ENCODE results near the gene SRRM5. TPM values are rescaled to one million over a fixed set of nuclear protein-coding genes. Genes with fewer than 3 reads are reported as not detected.

SRRM5 gene
- total and polyA plus RNA-seq, 2 of the 13 experiments (the other 11 are each of a cell fraction or from before 2014, with no cell fraction given), result 0.11 to 0.16 TPM

- no peak for DNase-seq (ENCODE audit: low spot score)
- in situ Hi-C loops (cut with HindIII; ENCODE audit: extremely low pct_ligation_motif_present, low pct_unique_long_range_greater_than_20kb) (no loop called here), intact Hi-C loops (cut with micrococcal nuclease; ENCODE audit: unreplicated experiment) (no loop called here)
- no peak for FAIRE-seq
- no peaks in the 10 kb centered on the region for H4K20me1 ChIP-seq (ENCODE audit: insufficient read depth, low read length)
- TF ChIP-seq GTF3A (CRISPR knock-in tag; conservative IDR thresholded peaks at IDR 0.05) (no peak), ARHGAP35 (CRISPR knock-in tag; IDR thresholded peaks at IDR 0.05; ENCODE audit: borderline replicate concordance) (no peak), MYNN (CRISPR knock-in tag; IDR thresholded peaks at IDR 0.05; ENCODE audit: low read depth) (no peak), AKAP8 (CRISPR knock-in tag; IDR thresholded peaks at IDR 0.05) (no peak), SIN3A (IDR thresholded peaks at IDR 0.05; ENCODE audit: borderline replicate concordance, low read depth, low read length) (no peak), ZNF580 (CRISPR knock-in tag; IDR thresholded peaks at IDR 0.05; ENCODE audit: borderline replicate concordance, low read depth) (no peak), ZNF644 (CRISPR knock-in tag; IDR thresholded peaks at IDR 0.05; ENCODE audit: low read depth) (no peak), ZNF773 (CRISPR knock-in tag; IDR thresholded peaks at IDR 0.05; ENCODE audit: borderline replicate concordance) (no peak)
- TF ChIP-seq, protein P1, sequence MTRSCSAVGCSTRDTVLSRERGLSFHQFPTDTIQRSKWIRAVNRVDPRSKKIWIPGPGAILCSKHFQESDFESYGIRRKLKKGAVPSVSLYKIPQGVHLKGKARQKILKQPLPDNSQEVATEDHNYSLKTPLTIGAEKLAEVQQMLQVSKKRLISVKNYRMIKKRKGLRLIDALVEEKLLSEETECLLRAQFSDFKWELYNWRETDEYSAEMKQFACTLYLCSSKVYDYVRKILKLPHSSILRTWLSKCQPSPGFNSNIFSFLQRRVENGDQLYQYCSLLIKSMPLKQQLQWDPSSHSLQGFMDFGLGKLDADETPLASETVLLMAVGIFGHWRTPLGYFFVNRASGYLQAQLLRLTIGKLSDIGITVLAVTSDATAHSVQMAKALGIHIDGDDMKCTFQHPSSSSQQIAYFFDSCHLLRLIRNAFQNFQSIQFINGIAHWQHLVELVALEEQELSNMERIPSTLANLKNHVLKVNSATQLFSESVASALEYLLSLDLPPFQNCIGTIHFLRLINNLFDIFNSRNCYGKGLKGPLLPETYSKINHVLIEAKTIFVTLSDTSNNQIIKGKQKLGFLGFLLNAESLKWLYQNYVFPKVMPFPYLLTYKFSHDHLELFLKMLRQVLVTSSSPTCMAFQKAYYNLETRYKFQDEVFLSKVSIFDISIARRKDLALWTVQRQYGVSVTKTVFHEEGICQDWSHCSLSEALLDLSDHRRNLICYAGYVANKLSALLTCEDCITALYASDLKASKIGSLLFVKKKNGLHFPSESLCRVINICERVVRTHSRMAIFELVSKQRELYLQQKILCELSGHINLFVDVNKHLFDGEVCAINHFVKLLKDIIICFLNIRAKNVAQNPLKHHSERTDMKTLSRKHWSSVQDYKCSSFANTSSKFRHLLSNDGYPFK (CRISPR knock-in tag; IDR thresholded peaks at IDR 0.05; ENCODE audit: borderline replicate concordance), result no peak
- no peak overlapping the region for H2AFZ ChIP-seq (ENCODE audit: low read length)
- no peak overlapping the region for H3K9ac ChIP-seq (ENCODE audit: insufficient read depth, low read depth, low read length)
- no peak overlapping the region for H3K4me3 ChIP-seq (replicated peaks in 1 of 3; ENCODE audit: insufficient read depth in 1 of 3, low read depth in 2 of 3, low read length in 3 of 3)
- ChIA-PET POLR2A (interaction anchor here (1.1 kb wide), 1 partner anchor 10 kb away, joined by 3 read pairs; no protein-coding TSS in a partner anchor), CTCF (ENCODE audit: low intra/inter-chr PET ratio, low total read pairs) (no interaction called here)
- H3K79me2 ChIP-seq (ENCODE audit: insufficient read depth, low read length), result no peaks in the 10 kb centered on the region
- WGBS (ENCODE audit: low lambda C conversion rate), result 98% methylated on average over 7 of the region's 7 CpGs
- ATAC-seq, result no peak
- H3K4me1 ChIP-seq (ENCODE audit: insufficient read depth, low read length), result no peaks in the 10 kb centered on the region
- H3K27me3 ChIP-seq (ENCODE audit: control insufficient read depth in 1 of 2, insufficient read depth in 2 of 2, low read length in 2 of 2), result no peaks in the 10 kb centered on the region
- BruUV-seq (replicated peaks), result no TSS peak
- H3K36me3 ChIP-seq (replicated peaks in 1 of 2; ENCODE audit: control insufficient read depth in 1 of 2, insufficient read depth in 2 of 2, low read length in 2 of 2), result peaks cover 10 to 12% of the 10 kb centered on the region in 2 experiments
- H3K27ac ChIP-seq (ENCODE audit: extremely low read length, insufficient read depth, low read length), result no peak overlapping the region
- H3K4me2 ChIP-seq (ENCODE audit: low read depth, low read length), result no peak overlapping the region
- H3K9me3 ChIP-seq (ENCODE audit: low read length), result no peaks in the 10 kb centered on the region
These were observed 5.2 kb upstream of the SRRM5 start for GRCh38 chr19:43606569-43607229.

Measured in HepG2 (cell line).